Measurements from ENCODE around the gene ZBTB8B.
"Not testable (repeated sequence)": the region's sequence is repeated elsewhere in the genome, so short reads cannot be mapped to it uniquely, and the experiment has no call there.

ZBTB8B gene

GRCh38 chr1:32470431-32470830, 5.6 kb downstream of the ZBTB8B start:
- no peak for DNase-seq (ENCODE audit: low spot score)

- DNase-seq (ENCODE audit: low spot score): no peak
These were observed 6.3 kb downstream of the ZBTB8B start for GRCh38 chr1:32470991-32471694.

GRCh38 chr1:32471695-32472362, 7.0 kb downstream of the ZBTB8B start:
- no peak for DNase-seq (ENCODE audit: low spot score)

- not testable (repeated sequence) for DNase-seq (ENCODE audit: low spot score)
These were observed 8.1 kb downstream of the ZBTB8B start for GRCh38 chr1:32472966-32473365.

GRCh38 chr1:32474954-32475353, 10.1 kb downstream of the ZBTB8B start:
- DNase-seq (ENCODE audit: low spot score): no peak

GRCh38 chr1:32480003-32480402, 15.1 kb downstream of the ZBTB8B start:
- no peak for DNase-seq (ENCODE audit: low spot score)

GRCh38 chr1:32480761-32481160, 15.9 kb downstream of the ZBTB8B start:
- no peak for DNase-seq (ENCODE audit: low spot score)

GRCh38 chr1:32481788-32482187, 16.9 kb downstream of the ZBTB8B start:
- DNase-seq (ENCODE audit: low spot score): not testable (repeated sequence)

GRCh38 chr1:32485554-32486255, 20.8 kb downstream of the ZBTB8B start:
- DNase-seq (ENCODE audit: low spot score): no peak

- DNase-seq (ENCODE audit: low spot score): no peak
These were observed 21.7 kb downstream of the ZBTB8B start for GRCh38 chr1:32486463-32487113.

- DNase-seq (ENCODE audit: low spot score): no peak
These were observed 22.3 kb downstream of the ZBTB8B start for GRCh38 chr1:32487182-32487581.

GRCh38 chr1:32489774-32490454, 25.0 kb downstream of the ZBTB8B start:
- no peak for DNase-seq (ENCODE audit: low spot score)

GRCh38 chr1:32491386-32491785, 26.5 kb downstream of the ZBTB8B start:
- DNase-seq (ENCODE audit: low spot score): no peak

- DNase-seq (ENCODE audit: low spot score): peak; percentile 70
These were observed 29.3 kb downstream of the ZBTB8B start for GRCh38 chr1:32494196-32494595.

- no peak for DNase-seq (ENCODE audit: low spot score)
These were observed 30.0 kb downstream of the ZBTB8B start for GRCh38 chr1:32494711-32495337.

GRCh38 chr1:32496127-32496526, 31.3 kb downstream of the ZBTB8B start:
- no peak for DNase-seq (ENCODE audit: low spot score)

- DNase-seq (ENCODE audit: low spot score): no peak
These were observed 33.9 kb downstream of the ZBTB8B start for GRCh38 chr1:32498751-32499150.

GRCh38 chr1:32500387-32501209, 35.7 kb downstream of the ZBTB8B start:
- DNase-seq (ENCODE audit: low spot score): peak; percentile 55

GRCh38 chr1:32501865-32502264, 37.0 kb downstream of the ZBTB8B start:
- DNase-seq (ENCODE audit: low spot score): no peak

GRCh38 chr1:32503153-32503552, 38.3 kb downstream of the ZBTB8B start:
- no peak for DNase-seq (ENCODE audit: low spot score)
